Endodermal cell (in vitro differentiated cells): ENCODE measurements around the gene SEC16A. TPM values are rescaled to one million over a fixed set of nuclear protein-coding genes. Genes with fewer than 3 reads are reported as not detected.

Experiments used
- DNase-seq: peaks from one replicate; pipeline ENCODE4 v3.0.0-alpha.2; 2017
- H3K27ac ChIP-seq: 2 replicates; pipeline ENCODE4 v1.5.1; 2013; ENCODE audit warnings: mild to moderate bottlenecking, low read depth, low read length, moderate library complexity
- H3K27me3 ChIP-seq: 2 replicates; pipeline ENCODE4 v1.6.1; 2013; ENCODE audit warnings: mild to moderate bottlenecking, low read length, moderate library complexity; ENCODE audit not compliant: insufficient read depth, control insufficient read depth, poor library complexity, severe bottlenecking
- H3K36me3 ChIP-seq: 2 replicates; pipeline ENCODE4 v1.7.0; 2013; ENCODE audit warnings: mild to moderate bottlenecking, low read length, moderate library complexity; ENCODE audit not compliant: control insufficient read depth, insufficient read depth
- H3K4me1 ChIP-seq: one replicate; pipeline ENCODE4 v1.7.0; 2013; ENCODE audit warnings: low read length; ENCODE audit not compliant: control insufficient read depth, insufficient read depth
- H3K4me3 ChIP-seq: 2 replicates; pipeline ENCODE4 v1.5.1; 2013; ENCODE audit warnings: mild to moderate bottlenecking, low read length, moderate library complexity
- H3K9ac ChIP-seq: 2 replicates; pipeline ENCODE4 v1.6.1; 2013; ENCODE audit warnings: mild to moderate bottlenecking, low read length, moderate library complexity; ENCODE audit not compliant: poor library complexity, severe bottlenecking; ENCODE audit errors: extremely low read depth
- H3K9me3 ChIP-seq: 2 replicates; pipeline ENCODE4 v1.6.1; 2013; ENCODE audit warnings: mild to moderate bottlenecking, low read length, moderate library complexity; ENCODE audit not compliant: control insufficient read depth
- H3K27ac Mint-ChIP-seq: 2 replicates; pipeline ENCODE4 v1.8.0; 2020; ENCODE audit warnings: mixed read lengths
- H3K27me3 Mint-ChIP-seq: 2 replicates; pipeline ENCODE4 v1.8.0; 2021; ENCODE audit warnings: mild to moderate bottlenecking, mixed read lengths; ENCODE audit not compliant: insufficient read depth
- H3K36me3 Mint-ChIP-seq: 2 replicates; pipeline ENCODE4 v1.8.0; 2020; ENCODE audit warnings: low read depth, mixed read lengths
- H3K4me1 Mint-ChIP-seq: 2 replicates; pipeline ENCODE4 v1.8.0; 2020; ENCODE audit warnings: mixed read lengths
- H3K4me3 Mint-ChIP-seq: 2 replicates; pipeline ENCODE4 v1.8.0; 2020; ENCODE audit warnings: mild to moderate bottlenecking, moderate library complexity, mixed read lengths
- H3K9me3 Mint-ChIP-seq: 2 replicates; pipeline ENCODE4 v1.8.0; 2020; ENCODE audit warnings: mild to moderate bottlenecking, mixed read lengths
- WGBS, 2 experiments: methylation state at CpG; one replicate each; pipeline versions ENCODE4 v1.1.5 to v1.1.7; 2013; ENCODE audit warnings: missing lambda C conversion rate in 2 of 2, mixed read lengths in 1 of 2; ENCODE audit not compliant: insufficient coverage in 1 of 2, insufficient read length in 1 of 2; 5-methylcytosine and 5-hydroxymethylcytosine counted together
- long read RNA-seq, 4 experiments: library from polyadenylated mRNA in 2 of 4; library from RNA in 1 of 4; library from capped mRNA in 1 of 4; stranded (forward) in 3 of 4; unstranded in 1 of 4; transcript quantifications; one replicate each; pipeline ENCODE4 v2.0.0, GENCODE V29; 2020 to 2021; ENCODE audit warnings: inconsistent platforms in 1 of 4
- polyA plus RNA-seq, 2 experiments: library from polyadenylated mRNA; stranded (reverse); fragments of 50-300 nt; gene quantifications; one replicate each; pipeline ENCODE4 v1.2.3, GENCODE V29; 2013
- total RNA-seq, 2 donors: library from RNA; stranded (reverse); fragmentation: NEBNext Ultra II Directional in 1 of 2; extraction: Animal tissue kit (Norgen Biotek cat#: 25700) in 1 of 2; gene quantifications; 2 replicates in 1 of 2; 3 replicates in 1 of 2; pipeline ENCODE4 v1.2.1, GENCODE V29; 2021
- TF ChIP-seq, protein P1 (sequence below): fragments of 200-600 bp; sonication (generic); conservative IDR thresholded peaks from 2 replicates; pipeline ENCODE4 v1.5.0; 2021; ENCODE audit warnings: antibody characterized with exemption, mild to moderate bottlenecking

SEC16A gene, protein sequence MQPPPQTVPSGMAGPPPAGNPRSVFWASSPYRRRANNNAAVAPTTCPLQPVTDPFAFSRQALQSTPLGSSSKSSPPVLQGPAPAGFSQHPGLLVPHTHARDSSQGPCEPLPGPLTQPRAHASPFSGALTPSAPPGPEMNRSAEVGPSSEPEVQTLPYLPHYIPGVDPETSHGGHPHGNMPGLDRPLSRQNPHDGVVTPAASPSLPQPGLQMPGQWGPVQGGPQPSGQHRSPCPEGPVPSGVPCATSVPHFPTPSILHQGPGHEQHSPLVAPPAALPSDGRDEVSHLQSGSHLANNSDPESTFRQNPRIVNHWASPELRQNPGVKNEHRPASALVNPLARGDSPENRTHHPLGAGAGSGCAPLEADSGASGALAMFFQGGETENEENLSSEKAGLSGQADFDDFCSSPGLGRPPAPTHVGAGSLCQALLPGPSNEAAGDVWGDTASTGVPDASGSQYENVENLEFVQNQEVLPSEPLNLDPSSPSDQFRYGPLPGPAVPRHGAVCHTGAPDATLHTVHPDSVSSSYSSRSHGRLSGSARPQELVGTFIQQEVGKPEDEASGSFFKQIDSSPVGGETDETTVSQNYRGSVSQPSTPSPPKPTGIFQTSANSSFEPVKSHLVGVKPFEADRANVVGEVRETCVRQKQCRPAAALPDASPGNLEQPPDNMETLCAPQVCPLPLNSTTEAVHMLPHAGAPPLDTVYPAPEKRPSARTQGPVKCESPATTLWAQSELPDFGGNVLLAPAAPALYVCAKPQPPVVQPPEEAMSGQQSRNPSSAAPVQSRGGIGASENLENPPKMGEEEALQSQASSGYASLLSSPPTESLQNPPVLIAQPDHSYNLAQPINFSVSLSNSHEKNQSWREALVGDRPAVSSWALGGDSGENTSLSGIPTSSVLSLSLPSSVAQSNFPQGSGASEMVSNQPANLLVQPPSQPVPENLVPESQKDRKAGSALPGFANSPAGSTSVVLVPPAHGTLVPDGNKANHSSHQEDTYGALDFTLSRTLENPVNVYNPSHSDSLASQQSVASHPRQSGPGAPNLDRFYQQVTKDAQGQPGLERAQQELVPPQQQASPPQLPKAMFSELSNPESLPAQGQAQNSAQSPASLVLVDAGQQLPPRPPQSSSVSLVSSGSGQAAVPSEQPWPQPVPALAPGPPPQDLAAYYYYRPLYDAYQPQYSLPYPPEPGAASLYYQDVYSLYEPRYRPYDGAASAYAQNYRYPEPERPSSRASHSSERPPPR (N-terminal part only)
- total RNA-seq = 10 to 100 TPM; 54.6 to 60.7 TPM
- polyA plus RNA-seq (2013, experiment 1 of 2) = 43.1 TPM
- 41.4 TPM for polyA plus RNA-seq (2013, experiment 2 of 2)
- long read RNA-seq, experiment 1, full-length matches to known transcripts = 2 of 22 reads
- long read RNA-seq, experiment 1, partial matches to known transcripts = 10 of 22 reads
- long read RNA-seq, experiment 1, other reads (novel, unspliced or antisense) = 10 of 22 reads
- long read RNA-seq, experiment 2, full-length matches to known transcripts = 4 of 58 reads
- long read RNA-seq, experiment 2, partial matches to known transcripts = 18 of 58 reads
- long read RNA-seq, experiment 2, other reads (novel, unspliced or antisense) = 36 of 58 reads
- long read RNA-seq, experiment 3, full-length matches to known transcripts = 5 of 42 reads
- long read RNA-seq, experiment 3, partial matches to known transcripts = 19 of 42 reads
- long read RNA-seq, experiment 3, other reads (novel, unspliced or antisense) = 18 of 42 reads
- long read RNA-seq, experiment 4, partial matches to known transcripts = 0 of 1 reads
- long read RNA-seq, experiment 4, other reads (novel, unspliced or antisense) = 1 of 1 reads

DNA sequence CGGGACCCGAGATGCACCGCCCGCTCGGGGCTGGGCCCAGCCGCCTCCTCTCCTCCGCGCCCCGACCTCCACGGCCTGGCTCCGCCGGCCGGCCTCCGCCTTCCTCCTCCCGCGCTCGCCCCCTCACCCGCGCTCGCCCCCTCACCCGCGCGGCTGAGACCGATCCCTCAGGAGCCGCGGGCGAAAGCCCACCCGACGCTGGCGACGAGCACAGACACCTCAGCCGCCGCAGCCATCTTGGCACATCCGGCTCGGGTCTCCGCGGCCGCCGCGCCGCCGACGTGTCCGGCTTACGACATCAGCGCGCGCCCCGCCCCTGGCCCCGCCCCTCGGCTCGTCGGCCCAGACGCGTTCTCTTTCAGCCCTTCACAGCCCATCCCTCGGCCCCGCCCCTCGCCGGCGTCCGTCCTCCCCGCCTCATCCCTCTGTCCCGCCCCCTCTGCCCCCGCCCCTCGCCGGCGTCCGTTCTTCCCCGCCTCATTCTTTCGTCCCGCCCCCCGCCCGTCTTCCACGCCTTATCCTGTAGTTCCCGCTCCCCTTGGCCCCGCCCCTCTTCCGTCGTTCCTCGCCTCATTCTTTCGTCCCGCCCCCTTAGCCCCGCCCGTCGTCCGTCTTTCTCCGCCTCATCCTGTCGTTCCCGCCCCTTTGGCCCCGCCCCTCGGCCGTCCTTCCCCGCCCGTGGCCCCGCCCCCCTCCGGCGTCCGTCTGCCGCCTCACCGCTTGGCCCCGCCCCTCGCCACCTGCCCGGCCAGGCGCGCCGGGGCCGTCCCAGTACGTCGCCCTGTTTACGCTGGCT is at the start of gene SEC16A:
Gene SEC16A (minus strand): TSS at position 248 of the 796 bp plus-strand sequence. CDS start 5,425 bp downstream, outside the sequence.
- Mint-ChIP-seq H3K27ac (peak within 1 kb of the TSS; percentile 99), H3K9me3 (no peaks in the 10 kb centered on the region), H3K36me3 (peaks cover 14% of the 10 kb centered on the region), H3K27me3 (peaks cover 12% of the 10 kb centered on the region), H3K4me1 (peaks cover 17% of the 10 kb centered on the region), H3K4me3 (peak within 1 kb of the TSS; percentile 88)
- TF ChIP-seq, protein P1, sequence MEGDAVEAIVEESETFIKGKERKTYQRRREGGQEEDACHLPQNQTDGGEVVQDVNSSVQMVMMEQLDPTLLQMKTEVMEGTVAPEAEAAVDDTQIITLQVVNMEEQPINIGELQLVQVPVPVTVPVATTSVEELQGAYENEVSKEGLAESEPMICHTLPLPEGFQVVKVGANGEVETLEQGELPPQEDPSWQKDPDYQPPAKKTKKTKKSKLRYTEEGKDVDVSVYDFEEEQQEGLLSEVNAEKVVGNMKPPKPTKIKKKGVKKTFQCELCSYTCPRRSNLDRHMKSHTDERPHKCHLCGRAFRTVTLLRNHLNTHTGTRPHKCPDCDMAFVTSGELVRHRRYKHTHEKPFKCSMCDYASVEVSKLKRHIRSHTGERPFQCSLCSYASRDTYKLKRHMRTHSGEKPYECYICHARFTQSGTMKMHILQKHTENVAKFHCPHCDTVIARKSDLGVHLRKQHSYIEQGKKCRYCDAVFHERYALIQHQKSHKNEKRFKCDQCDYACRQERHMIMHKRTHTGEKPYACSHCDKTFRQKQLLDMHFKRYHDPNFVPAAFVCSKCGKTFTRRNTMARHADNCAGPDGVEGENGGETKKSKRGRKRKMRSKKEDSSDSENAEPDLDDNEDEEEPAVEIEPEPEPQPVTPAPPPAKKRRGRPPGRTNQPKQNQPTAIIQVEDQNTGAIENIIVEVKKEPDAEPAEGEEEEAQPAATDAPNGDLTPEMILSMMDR = no peak
- peaks cover 19% of the 10 kb centered on the region for H3K36me3 ChIP-seq
- peak within 1 kb of the TSS; percentile 91 for H3K4me3 ChIP-seq
- peak; percentile 100 for DNase-seq
- peaks cover 4% of the 10 kb centered on the region for H3K4me1 ChIP-seq
- peaks cover 9% of the 10 kb centered on the region for H3K27me3 ChIP-seq
- no peaks in the 10 kb centered on the region for H3K9me3 ChIP-seq
- peak within 1 kb of the TSS; percentile 100 for H3K27ac ChIP-seq
- 0% methylated on average over 21 to 102 of the region's 109 CpGs for WGBS, 2 experiments
- peak within 1 kb of the TSS; percentile 99 for H3K9ac ChIP-seq

DNA sequence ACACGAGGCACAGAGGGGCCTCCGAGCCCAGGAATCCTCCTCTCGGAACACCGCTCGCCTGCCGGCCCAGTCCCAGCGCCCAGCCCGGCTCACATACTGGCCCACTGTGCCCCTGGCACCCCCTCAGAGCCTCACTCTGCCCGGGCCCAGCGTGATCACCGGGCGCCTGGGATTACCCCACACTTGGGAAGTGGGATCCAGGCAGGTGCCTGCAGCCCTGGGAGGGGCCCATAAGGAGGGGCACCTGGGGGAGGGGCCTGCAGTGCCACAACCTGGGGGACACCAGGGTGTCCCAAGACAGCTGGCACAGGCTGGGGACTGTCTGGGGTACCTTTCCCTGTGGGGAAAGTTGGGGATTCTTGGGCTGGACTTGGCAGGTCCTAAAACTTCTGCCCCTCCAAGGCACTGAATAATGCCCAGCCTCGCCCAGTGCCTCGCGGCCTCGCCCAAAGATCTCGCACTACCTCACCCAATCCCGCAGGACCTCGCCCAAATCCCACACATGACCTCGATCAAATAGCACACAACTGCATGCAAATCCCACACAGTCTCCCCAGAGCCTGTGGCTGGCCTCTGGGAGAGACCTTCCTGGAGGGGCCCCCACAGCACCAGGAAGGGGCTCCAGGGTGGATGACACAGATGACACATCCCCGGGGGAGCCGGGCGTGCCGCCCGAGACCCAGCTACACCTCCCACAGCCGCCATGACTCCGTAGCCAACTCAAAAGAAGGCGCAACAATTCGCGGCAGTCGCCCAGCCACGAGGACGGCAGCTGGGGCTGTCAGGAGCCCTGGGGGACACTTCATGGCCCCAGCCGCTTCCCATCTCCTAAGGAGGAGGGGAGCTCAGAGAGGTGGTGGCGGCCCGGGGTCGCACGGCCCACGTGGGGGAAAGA is 49.3 kb upstream of the SEC16A start:
- no peak for DNase-seq
- peaks cover 5% of the 10 kb centered on the region for H3K9me3 Mint-ChIP-seq
- no peak overlapping the region for H3K4me3 ChIP-seq
- no peaks in the 10 kb centered on the region for H3K36me3 ChIP-seq
- peak overlapping the region; percentile 63 for H3K27ac ChIP-seq
- no peaks in the 10 kb centered on the region for H3K9me3 ChIP-seq
- H3K9ac ChIP-seq = no peak overlapping the region
- WGBS, 2 experiments = 93 to 96% methylated on average over 32 to 39 of the region's 39 CpGs
- H3K27ac Mint-ChIP-seq = no peak overlapping the region
- H3K4me1 ChIP-seq = no peaks in the 10 kb centered on the region
- TF ChIP-seq, protein P1 = no peak
- no peak overlapping the region for H3K4me3 Mint-ChIP-seq
- no peaks in the 10 kb centered on the region for H3K27me3 Mint-ChIP-seq
- H3K4me1 Mint-ChIP-seq = no peaks in the 10 kb centered on the region
- H3K36me3 Mint-ChIP-seq = peaks cover 3% of the 10 kb centered on the region
- H3K27me3 ChIP-seq = no peaks in the 10 kb centered on the region
